SU-DHL-6 (cell line): ENCODE results near the gene CBL.

Experiments
- H2AFZ ChIP-seq: fragments of 200-600 bp; sonication (generic); 2 replicates; pipeline ENCODE4 v1.6.1; 2014; ENCODE audit warnings: low read depth, mild to moderate bottlenecking, moderate library complexity, mixed read lengths, antibody characterized with exemption, low read length; ENCODE audit not compliant: severe bottlenecking
- H3F3A ChIP-seq: fragments of 200-600 bp; shearing (Covaris generic); 2 replicates; pipeline ENCODE4 v1.6.0; 2016; ENCODE audit warnings: antibody characterized with exemption, mild to moderate bottlenecking; ENCODE audit not compliant: insufficient read depth
- H3K27ac ChIP-seq: fragments of 200-600 bp; sonication (generic); 2 replicates; pipeline ENCODE4 v1.5.1; 2016; ENCODE audit warnings: low read depth, mild to moderate bottlenecking, low read length, moderate library complexity, mixed read lengths
- H3K27me3 ChIP-seq: fragments of 200-600 bp; sonication (generic), shearing (Covaris generic); 2 replicates; pipeline ENCODE4 v1.6.0; 2014; ENCODE audit warnings: mild to moderate bottlenecking, low read length
- H3K36me3 ChIP-seq: fragments of 200-600 bp; sonication (generic); 2 replicates; pipeline ENCODE4 v1.6.1; 2014; ENCODE audit warnings: mild to moderate bottlenecking, low read length, mixed read lengths
- H3K4me2 ChIP-seq: fragments of 300-600, 200-600 bp; shearing (Covaris generic), sonication (generic); 2 replicates; pipeline ENCODE4 v1.6.0; 2014; ENCODE audit warnings: low read length, low read depth, mild to moderate bottlenecking; ENCODE audit not compliant: poor library complexity, severe bottlenecking
- H3K4me3 ChIP-seq: fragments of 200-600 bp; sonication (generic); 2 replicates; pipeline ENCODE4 v1.5.1; 2014; ENCODE audit warnings: antibody characterized with exemption, low read length, mild to moderate bottlenecking, mixed read lengths; ENCODE audit not compliant: insufficient read depth, poor library complexity, severe bottlenecking
- H3K79me2 ChIP-seq: fragments of 200-600 bp; sonication (generic); 2 replicates; pipeline ENCODE4 v1.6.1; 2014; ENCODE audit warnings: mild to moderate bottlenecking, low read length, moderate library complexity; ENCODE audit not compliant: insufficient read depth
- H3K9ac ChIP-seq: fragments of 200-600 bp; sonication (generic); 2 replicates; pipeline ENCODE4 v1.7.0; 2014; ENCODE audit warnings: mild to moderate bottlenecking, low read length
- H3K9me2 ChIP-seq: fragments of 200-600 bp; sonication (generic); replicated peaks from 2 replicates; pipeline ENCODE4 v1.6.1; 2014; ENCODE audit warnings: low read length; ENCODE audit not compliant: insufficient read depth
- H3K9me3 ChIP-seq: fragments of 200-600 bp; sonication (generic); 2 replicates; pipeline ENCODE4 v1.6.1; 2014; ENCODE audit warnings: low read length, mixed read lengths; ENCODE audit not compliant: insufficient read depth
- H4K20me1 ChIP-seq: fragments of 200-600 bp; sonication (generic); 2 replicates; pipeline ENCODE4 v1.6.1; 2014; ENCODE audit warnings: low read depth, mild to moderate bottlenecking, antibody characterized with exemption, low read length, moderate library complexity, mixed read lengths
- CTCF ChIP-seq: fragments of 200-600 bp; sonication (generic); IDR thresholded peaks from one replicate; pipeline ENCODE4 v1.5.1; 2017; ENCODE audit warnings: antibody characterized with exemption, mild to moderate bottlenecking, low read length, moderate library complexity; ENCODE audit not compliant: insufficient read depth, poor library complexity, severe bottlenecking
- EZH2phosphoT487 ChIP-seq: fragments of 200-600 bp; sonication (generic), shearing (Covaris generic); conservative IDR thresholded peaks from 2 replicates; pipeline ENCODE4 v1.6.1; 2018; ENCODE audit warnings: mild to moderate bottlenecking, antibody characterized with exemption, low read length, moderate library complexity, mixed read lengths

Gene CBL

DNA sequence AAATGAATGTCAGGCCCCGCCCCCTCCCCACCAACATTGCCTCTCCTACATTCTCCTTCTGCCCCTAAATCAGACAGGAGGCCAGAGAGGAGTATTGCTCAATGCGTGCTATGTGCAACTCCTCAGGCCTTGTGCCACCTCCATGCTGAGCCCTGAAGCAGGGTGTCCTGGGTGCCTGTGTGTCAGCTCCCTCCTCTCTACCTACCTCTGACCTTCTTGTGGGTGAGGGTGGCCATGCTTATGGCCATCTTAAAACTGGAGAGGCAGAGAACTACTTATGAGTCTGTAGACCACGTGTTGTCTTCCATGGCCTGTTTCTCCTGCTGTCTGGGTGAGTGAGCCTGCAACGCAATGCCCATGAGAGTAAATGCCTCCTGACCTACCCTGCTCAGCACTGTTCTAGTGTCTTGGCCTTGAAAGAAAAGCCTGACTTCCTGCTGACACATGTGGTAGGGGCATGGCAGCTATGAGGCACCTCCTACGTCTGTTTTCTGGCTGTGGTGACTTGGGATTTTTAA lies 100.3 kb downstream of the CBL start:
- no peaks in the 10 kb centered on the region for H4K20me1 ChIP-seq
- no peaks in the 10 kb centered on the region for H3K27me3 ChIP-seq
- H3K9me3 ChIP-seq = no peaks in the 10 kb centered on the region
- H2AFZ ChIP-seq = no peak overlapping the region
- H3K79me2 ChIP-seq = no peaks in the 10 kb centered on the region
- peaks cover 6% of the 10 kb centered on the region; the same call in 1 of the 2 replicates for H3K36me3 ChIP-seq
- TF ChIP-seq CTCF = no peak
- H3K27ac ChIP-seq = no peak overlapping the region
- H3K9me2 ChIP-seq = no peaks in the 10 kb centered on the region
- no peak overlapping the region for H3K4me3 ChIP-seq
- H3F3A ChIP-seq = no peaks in the 10 kb centered on the region
- no peak overlapping the region for H3K4me2 ChIP-seq
- no peak overlapping the region for H3K9ac ChIP-seq

- Histone ChIP-seq H4K20me1 (no peaks in the 10 kb centered on the region), H3K9me3 (no peaks in the 10 kb centered on the region), H3K9me2 (no peaks in the 10 kb centered on the region), H3K4me2 (no peak overlapping the region), H3K9ac (no peak overlapping the region), H2AFZ (no peak overlapping the region), H3K4me3 (no peak overlapping the region), H3K27ac (no peak overlapping the region), H3K79me2 (no peaks in the 10 kb centered on the region), H3K36me3 (peaks cover 6% of the 10 kb centered on the region; the same call in 1 of the 2 replicates), H3K27me3 (no peaks in the 10 kb centered on the region), H3F3A (no peaks in the 10 kb centered on the region)
- TF ChIP-seq EZH2phosphoT487 (no peak), CTCF (no peak)
These were observed 101.1 kb downstream of the CBL start for GRCh38 chr11:119307219-119307618.

- Histone ChIP-seq H3K4me3 (no peak overlapping the region), H3K36me3 (peaks cover 6% of the 10 kb centered on the region; the same call in 1 of the 2 replicates), H3K4me2 (no peak overlapping the region), H3F3A (no peaks in the 10 kb centered on the region), H2AFZ (no peak overlapping the region), H3K9ac (no peak overlapping the region), H3K27ac (no peak overlapping the region), H3K79me2 (no peaks in the 10 kb centered on the region), H4K20me1 (no peaks in the 10 kb centered on the region), H3K9me2 (no peaks in the 10 kb centered on the region), H3K9me3 (no peaks in the 10 kb centered on the region), H3K27me3 (no peaks in the 10 kb centered on the region)
- TF ChIP-seq CTCF = no peak
- no peak for TF ChIP-seq EZH2phosphoT487
These were observed 101.8 kb downstream of the CBL start for GRCh38 chr11:119307974-119308373.

- Histone ChIP-seq H4K20me1 (no peaks in the 10 kb centered on the region), H3F3A (no peaks in the 10 kb centered on the region), H3K79me2 (no peaks in the 10 kb centered on the region), H3K36me3 (no peaks in the 10 kb centered on the region; the same call in 1 of the 2 replicates), H3K9ac (no peak overlapping the region), H2AFZ (no peak overlapping the region), H3K27me3 (no peaks in the 10 kb centered on the region), H3K4me2 (no peak overlapping the region), H3K27ac (no peak overlapping the region), H3K9me2 (no peaks in the 10 kb centered on the region), H3K4me3 (no peak overlapping the region), H3K9me3 (no peaks in the 10 kb centered on the region)
- no peak for TF ChIP-seq EZH2phosphoT487
- TF ChIP-seq CTCF = no peak
These were observed 103.3 kb downstream of the CBL start for GRCh38 chr11:119309411-119309810.
